HEK293T (cell line): ENCODE data around the gene BLOC1S6.

ENCODE experiments used
- ARNT ChIP-seq: fragments of 450-650 bp; IDR thresholded peaks from 2 replicates; pipeline ENCODE4 v1.6.1; 2017; ENCODE audit warnings: mild to moderate bottlenecking
- BHLHE40 ChIP-seq: fragments of 450-650 bp; IDR thresholded peaks from 2 replicates; pipeline ENCODE4 v1.6.1; 2016; ENCODE audit warnings: mild to moderate bottlenecking, moderate library complexity, borderline replicate concordance
- ELF4 ChIP-seq: fragments of 450-650 bp; IDR thresholded peaks from 2 replicates; pipeline ENCODE4 v1.6.1; 2017; ENCODE audit warnings: antibody characterized with exemption
- FOXK2 ChIP-seq: fragments of 450-650 bp; IDR thresholded peaks from 2 replicates; pipeline ENCODE4 v1.6.1; 2016; ENCODE audit warnings: mild to moderate bottlenecking
- FOXM1 ChIP-seq: fragments of 450-650 bp; IDR thresholded peaks from 2 replicates; pipeline ENCODE4 v1.6.1; 2017; ENCODE audit warnings: mild to moderate bottlenecking, borderline replicate concordance
- L3MBTL2 ChIP-seq: fragments of 450-650 bp; conservative IDR thresholded peaks from 2 replicates; pipeline ENCODE4 v1.6.1; 2016; ENCODE audit warnings: mild to moderate bottlenecking
- SP1 ChIP-seq: fragments of 450-650 bp; IDR thresholded peaks from 2 replicates; pipeline ENCODE4 v1.6.1; 2017

- TF ChIP-seq FOXK2 (no peak), L3MBTL2 (no peak), FOXM1 (no peak), SP1 (no peak), BHLHE40 (no peak), ELF4 (no peak), ARNT (no peak)
Observed at GRCh38 chr15:45630917-45631691, 43.9 kb downstream of the BLOC1S6 start.
